A673 (cell line): ENCODE results near the gene RTL1.

ENCODE experiments used
- EZH2 ChIP-seq: fragments of 200-600 bp; sonication (generic); IDR thresholded peaks from 2 replicates; pipeline ENCODE4 v1.6.1; 2017; ENCODE audit warnings: borderline replicate concordance, low read depth, mild to moderate bottlenecking, mixed read lengths, antibody characterized with exemption, low read length; ENCODE audit not compliant: poor library complexity, severe bottlenecking
- TF ChIP-seq, protein P1 (sequence below): fragments of 300-800, 200-600 bp; sonication (generic); conservative IDR thresholded peaks from 2 replicates; pipeline ENCODE4 v1.5.1; 2017; ENCODE audit warnings: low read depth, mild to moderate bottlenecking, antibody characterized with exemption, low read length, moderate library complexity, mixed read lengths

- TF ChIP-seq, protein P1, sequence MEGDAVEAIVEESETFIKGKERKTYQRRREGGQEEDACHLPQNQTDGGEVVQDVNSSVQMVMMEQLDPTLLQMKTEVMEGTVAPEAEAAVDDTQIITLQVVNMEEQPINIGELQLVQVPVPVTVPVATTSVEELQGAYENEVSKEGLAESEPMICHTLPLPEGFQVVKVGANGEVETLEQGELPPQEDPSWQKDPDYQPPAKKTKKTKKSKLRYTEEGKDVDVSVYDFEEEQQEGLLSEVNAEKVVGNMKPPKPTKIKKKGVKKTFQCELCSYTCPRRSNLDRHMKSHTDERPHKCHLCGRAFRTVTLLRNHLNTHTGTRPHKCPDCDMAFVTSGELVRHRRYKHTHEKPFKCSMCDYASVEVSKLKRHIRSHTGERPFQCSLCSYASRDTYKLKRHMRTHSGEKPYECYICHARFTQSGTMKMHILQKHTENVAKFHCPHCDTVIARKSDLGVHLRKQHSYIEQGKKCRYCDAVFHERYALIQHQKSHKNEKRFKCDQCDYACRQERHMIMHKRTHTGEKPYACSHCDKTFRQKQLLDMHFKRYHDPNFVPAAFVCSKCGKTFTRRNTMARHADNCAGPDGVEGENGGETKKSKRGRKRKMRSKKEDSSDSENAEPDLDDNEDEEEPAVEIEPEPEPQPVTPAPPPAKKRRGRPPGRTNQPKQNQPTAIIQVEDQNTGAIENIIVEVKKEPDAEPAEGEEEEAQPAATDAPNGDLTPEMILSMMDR, result no peak
- no peak for TF ChIP-seq EZH2
Observed at GRCh38 chr14:100896369-100897060, 7.0 kb downstream of the RTL1 start.
